Measurements from ENCODE around the gene CTDSPL. TPM values are rescaled to one million over a fixed set of nuclear protein-coding genes. Genes with fewer than 3 reads are reported as not detected.

CTDSPL gene
- polyA plus RNA-seq, 4 donors = 11.6 to 26.4 (median 14.5) TPM

DNA sequence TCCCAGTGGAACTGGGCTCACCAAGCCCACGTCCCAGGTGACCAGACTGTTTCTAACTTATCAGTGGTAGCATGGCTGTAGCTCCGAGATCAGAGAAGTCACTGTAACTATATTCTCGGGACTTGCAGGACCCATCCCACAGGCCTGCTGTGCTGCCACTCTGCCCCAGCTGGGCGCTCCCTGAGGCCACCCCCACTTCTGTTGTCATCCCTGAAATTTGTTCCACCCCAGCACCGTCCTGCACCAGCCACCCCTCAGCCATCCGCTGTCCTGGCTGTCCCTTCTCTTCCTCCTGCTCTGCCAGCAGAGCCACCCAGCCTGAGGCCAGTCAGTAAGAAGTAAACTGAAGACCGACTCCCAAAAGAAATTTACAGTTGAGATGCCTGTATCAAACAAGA, 95.9 kb downstream of the CTDSPL start:
- peaks cover 0 to 17% (median 0%) of the 10 kb centered on the region in 3 donors for H3K36me3 ChIP-seq (ENCODE audit: control insufficient read depth in 3 of 3, insufficient read depth in 2 of 3, low read depth in 1 of 3, low read length in 3 of 3)
- H3K4me1 ChIP-seq (ENCODE audit: control insufficient read depth in 3 of 3, insufficient read depth in 2 of 3, low read depth in 1 of 3, low read length in 2 of 3) = peaks cover 0 to 20% (median 11%) of the 10 kb centered on the region in 3 donors
- peak overlapping the region in 2 of 3 donors; percentile 28 to 31 for H3K27ac ChIP-seq (ENCODE audit: low read depth in 1 of 3, low read length in 2 of 3)
- H3K9me3 ChIP-seq (ENCODE audit: control insufficient read depth in 2 of 2, insufficient read depth in 1 of 2, low read depth in 1 of 2, low read length in 1 of 2) = no peaks in the 10 kb centered on the region
- DNase-seq (no peak), FAIRE-seq (no peak)
- 65 to 72% (median 71%) methylated on average over 7 of the region's 7 CpGs for WGBS, 3 donors
- no peaks in the 10 kb centered on the region for H3K27me3 ChIP-seq (ENCODE audit: control insufficient read depth in 3 of 3, insufficient read depth in 3 of 3, low read length in 3 of 3)
- no peak overlapping the region for H3K4me3 ChIP-seq (ENCODE audit: low read depth in 1 of 3, low read length in 3 of 3)

DNA sequence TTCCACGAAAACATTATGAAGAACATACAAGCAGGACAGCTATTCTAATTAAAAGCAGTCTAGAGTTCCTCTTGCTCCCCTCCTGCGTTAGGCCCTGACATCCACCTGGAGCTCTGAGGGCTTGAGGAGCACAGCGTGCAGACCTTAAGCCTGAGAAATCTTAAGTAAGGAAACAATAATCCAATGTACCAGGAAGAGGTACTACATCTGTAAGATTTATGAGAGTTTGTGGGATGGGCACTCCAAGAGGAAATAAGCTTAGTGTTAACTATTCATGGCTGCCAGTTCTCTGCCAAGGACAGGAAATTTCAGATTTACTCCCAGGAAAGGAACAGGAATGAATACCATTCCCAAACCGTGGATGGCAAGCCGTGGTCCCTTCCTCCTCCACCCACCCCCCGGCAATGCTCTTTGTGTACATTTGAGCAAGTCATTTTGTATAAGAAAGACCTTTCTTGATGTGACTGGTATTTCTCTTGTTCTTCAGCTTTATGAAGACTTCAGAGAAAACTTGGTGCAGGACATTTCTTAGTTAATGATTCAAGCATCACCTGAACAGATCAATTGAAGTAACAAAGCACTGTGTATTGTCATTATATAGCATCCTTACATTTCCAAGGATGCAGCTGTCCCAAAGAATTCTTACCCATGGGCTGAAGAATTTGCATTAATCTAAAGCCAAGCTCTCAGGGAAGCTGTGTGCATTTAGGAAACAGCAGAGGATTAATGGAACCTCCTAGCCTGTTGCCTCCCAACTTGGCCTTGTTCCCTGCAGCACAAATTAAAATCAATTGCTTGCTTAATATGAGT, 100.1 kb downstream of the CTDSPL start:
- H3K36me3 ChIP-seq (ENCODE audit: control insufficient read depth in 3 of 3, insufficient read depth in 2 of 3, low read depth in 1 of 3, low read length in 3 of 3) = peaks cover 0 to 9% (median 0%) of the 10 kb centered on the region in 3 donors
- no peak overlapping the region for H3K4me3 ChIP-seq (ENCODE audit: low read depth in 1 of 3, low read length in 3 of 3)
- 18 to 46% (median 30%) methylated on average over 6 of the region's 6 CpGs for WGBS, 3 donors
- FAIRE-seq (no peak), DNase-seq (peak; percentile 50 to 70)
- peaks cover 0 to 37% (median 14%) of the 10 kb centered on the region in 3 donors for H3K4me1 ChIP-seq (ENCODE audit: control insufficient read depth in 3 of 3, insufficient read depth in 2 of 3, low read depth in 1 of 3, low read length in 2 of 3)
- no peaks in the 10 kb centered on the region for H3K27me3 ChIP-seq (ENCODE audit: control insufficient read depth in 3 of 3, insufficient read depth in 3 of 3, low read length in 3 of 3)
- H3K27ac ChIP-seq (ENCODE audit: low read depth in 1 of 3, low read length in 2 of 3) = peak overlapping the region in 2 of 3 donors; percentile 11 to 91
- no peaks in the 10 kb centered on the region for H3K9me3 ChIP-seq (ENCODE audit: control insufficient read depth in 2 of 2, insufficient read depth in 1 of 2, low read depth in 1 of 2, low read length in 1 of 2)

DNA sequence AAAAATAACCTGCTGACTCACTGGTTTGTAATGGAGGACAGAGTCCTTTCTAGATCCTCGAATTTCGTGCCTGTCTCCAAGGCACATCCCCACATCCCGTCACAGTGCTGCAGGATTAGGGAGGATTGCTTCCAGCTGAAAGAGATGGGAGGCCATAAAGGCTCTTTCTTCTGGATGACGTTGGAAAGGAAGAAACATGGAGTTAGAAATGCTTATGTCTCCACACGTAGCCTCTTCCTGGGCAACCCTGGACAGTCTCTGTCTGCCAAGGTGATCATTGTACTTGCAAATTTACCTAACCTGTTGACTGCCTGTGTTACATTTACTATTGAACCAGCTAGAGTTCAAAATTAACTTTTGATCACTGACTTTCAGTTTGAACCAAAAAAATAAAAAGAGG, 101.3 kb downstream of the CTDSPL start:
- Histone ChIP-seq H3K9me3 (ENCODE audit: control insufficient read depth in 2 of 2, insufficient read depth in 1 of 2, low read depth in 1 of 2, low read length in 1 of 2) (no peaks in the 10 kb centered on the region), H3K27me3 (ENCODE audit: control insufficient read depth in 3 of 3, insufficient read depth in 3 of 3, low read length in 3 of 3) (no peaks in the 10 kb centered on the region), H3K4me1 (ENCODE audit: control insufficient read depth in 3 of 3, insufficient read depth in 2 of 3, low read depth in 1 of 3, low read length in 2 of 3) (peaks cover 0 to 37% (median 14%) of the 10 kb centered on the region in 3 donors), H3K36me3 (ENCODE audit: control insufficient read depth in 3 of 3, insufficient read depth in 2 of 3, low read depth in 1 of 3, low read length in 3 of 3) (peaks cover 0 to 7% (median 0%) of the 10 kb centered on the region in 3 donors), H3K4me3 (ENCODE audit: low read depth in 1 of 3, low read length in 3 of 3) (no peak overlapping the region), H3K27ac (ENCODE audit: low read depth in 1 of 3, low read length in 2 of 3) (peak overlapping the region in 1 of 3 donors; percentile 65)
- no peak for DNase-seq
- WGBS, 3 donors = 37 to 67% (median 55%) methylated on average over 5 of the region's 5 CpGs
- FAIRE-seq = no peak

DNA sequence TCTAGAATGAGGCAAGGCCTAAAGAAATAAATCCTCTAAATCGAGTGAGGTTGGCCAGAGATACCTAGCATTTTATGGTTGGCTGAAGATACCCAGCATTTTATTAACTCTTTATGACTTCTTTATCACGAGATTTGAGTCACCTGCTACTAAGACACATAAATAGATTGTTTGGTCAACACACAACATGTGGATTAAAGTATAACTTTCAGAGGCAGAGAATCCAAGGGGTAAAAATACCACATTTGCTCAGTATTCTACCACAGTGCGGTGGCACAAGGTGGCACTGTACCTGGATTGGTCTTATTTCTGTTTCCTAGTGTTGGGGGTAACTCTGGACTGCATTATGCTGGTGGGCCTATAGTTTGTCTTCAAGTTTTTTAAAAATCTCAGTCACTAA, 102.0 kb downstream of the CTDSPL start:
- H3K27ac ChIP-seq (ENCODE audit: low read depth in 1 of 3, low read length in 2 of 3) = peak overlapping the region in 1 of 3 donors; percentile 65
- 21 to 59% (median 43%) methylated on average over 3 of the region's 3 CpGs for WGBS, 3 donors
- no peaks in the 10 kb centered on the region for H3K27me3 ChIP-seq (ENCODE audit: control insufficient read depth in 3 of 3, insufficient read depth in 3 of 3, low read length in 3 of 3)
- DNase-seq (peak; percentile 60 to 62), FAIRE-seq (no peak)
- H3K4me3 ChIP-seq (ENCODE audit: low read depth in 1 of 3, low read length in 3 of 3) = no peak overlapping the region
- peaks cover 0 to 37% (median 14%) of the 10 kb centered on the region in 3 donors for H3K4me1 ChIP-seq (ENCODE audit: control insufficient read depth in 3 of 3, insufficient read depth in 2 of 3, low read depth in 1 of 3, low read length in 2 of 3)
- peaks cover 0 to 8% (median 0%) of the 10 kb centered on the region in 3 donors for H3K36me3 ChIP-seq (ENCODE audit: control insufficient read depth in 3 of 3, insufficient read depth in 2 of 3, low read depth in 1 of 3, low read length in 3 of 3)
- H3K9me3 ChIP-seq (ENCODE audit: control insufficient read depth in 2 of 2, insufficient read depth in 1 of 2, low read depth in 1 of 2, low read length in 1 of 2) = no peaks in the 10 kb centered on the region

DNA sequence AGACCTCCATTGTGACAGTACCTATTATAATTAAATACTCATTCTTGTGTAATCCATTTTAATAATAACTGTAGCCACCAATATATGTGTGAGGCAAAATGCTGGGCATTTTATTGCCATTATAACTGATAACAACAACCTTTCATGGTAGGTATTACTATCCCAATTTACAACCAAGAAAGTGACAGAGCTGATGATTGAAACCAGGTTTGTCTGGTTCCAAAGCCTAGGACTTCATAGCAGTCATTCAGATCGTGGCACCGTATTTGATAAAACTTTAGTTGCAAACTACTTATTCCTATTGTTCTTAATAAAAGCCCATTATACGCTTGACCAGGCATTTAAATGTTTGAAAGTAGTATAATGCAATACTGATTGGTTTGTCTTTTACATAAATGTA, 102.5 kb downstream of the CTDSPL start:
- H3K36me3 ChIP-seq (ENCODE audit: control insufficient read depth in 3 of 3, insufficient read depth in 2 of 3, low read depth in 1 of 3, low read length in 3 of 3) = peaks cover 0 to 9% (median 0%) of the 10 kb centered on the region in 3 donors
- H3K9me3 ChIP-seq (ENCODE audit: control insufficient read depth in 2 of 2, insufficient read depth in 1 of 2, low read depth in 1 of 2, low read length in 1 of 2) = no peaks in the 10 kb centered on the region
- FAIRE-seq (no peak), DNase-seq (peak; percentile 62 to 70)
- peak overlapping the region in 1 of 3 donors; percentile 65 for H3K27ac ChIP-seq (ENCODE audit: low read depth in 1 of 3, low read length in 2 of 3)
- H3K4me1 ChIP-seq (ENCODE audit: control insufficient read depth in 3 of 3, insufficient read depth in 2 of 3, low read depth in 1 of 3, low read length in 2 of 3) = peaks cover 0 to 37% (median 14%) of the 10 kb centered on the region in 3 donors
- 16 to 65% (median 38%) methylated on average over 3 of the region's 3 CpGs for WGBS, 3 donors
- no peaks in the 10 kb centered on the region for H3K27me3 ChIP-seq (ENCODE audit: control insufficient read depth in 3 of 3, insufficient read depth in 3 of 3, low read length in 3 of 3)
- H3K4me3 ChIP-seq (ENCODE audit: low read depth in 1 of 3, low read length in 3 of 3) = peak overlapping the region in 1 of 3 donors; percentile 2

DNA sequence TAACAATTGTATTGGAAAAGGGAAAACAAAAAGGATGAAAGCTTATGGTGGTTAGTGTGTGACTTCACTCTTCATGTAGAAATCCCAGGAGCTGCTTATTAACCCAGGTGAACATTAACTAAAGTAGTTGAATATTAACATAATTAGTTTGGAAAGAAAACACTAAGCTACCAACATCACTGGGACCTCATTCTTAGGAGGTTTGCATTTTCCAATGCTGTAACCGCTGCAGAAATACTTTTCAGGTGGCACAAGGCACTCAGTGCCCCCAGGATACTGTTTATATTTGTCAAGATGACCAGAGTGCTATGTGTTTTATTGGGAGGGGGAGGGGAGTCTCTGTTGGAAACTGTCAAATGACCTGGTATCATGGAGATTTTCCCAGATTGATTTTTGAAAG, 103.0 kb downstream of the CTDSPL start:
- no peak for FAIRE-seq
- Histone ChIP-seq H3K4me3 (ENCODE audit: low read depth in 1 of 3, low read length in 3 of 3) (peak overlapping the region in 1 of 3 donors; percentile 2), H3K27ac (ENCODE audit: low read depth in 1 of 3, low read length in 2 of 3) (peak overlapping the region in 2 of 3 donors; percentile 42 to 65), H3K4me1 (ENCODE audit: control insufficient read depth in 3 of 3, insufficient read depth in 2 of 3, low read depth in 1 of 3, low read length in 2 of 3) (peaks cover 0 to 37% (median 14%) of the 10 kb centered on the region in 3 donors), H3K9me3 (ENCODE audit: control insufficient read depth in 2 of 2, insufficient read depth in 1 of 2, low read depth in 1 of 2, low read length in 1 of 2) (no peaks in the 10 kb centered on the region), H3K36me3 (ENCODE audit: control insufficient read depth in 3 of 3, insufficient read depth in 2 of 3, low read depth in 1 of 3, low read length in 3 of 3) (peaks cover 0 to 15% (median 0%) of the 10 kb centered on the region in 3 donors), H3K27me3 (ENCODE audit: control insufficient read depth in 3 of 3, insufficient read depth in 3 of 3, low read length in 3 of 3) (no peaks in the 10 kb centered on the region)
- DNase-seq = peak; percentile 75 to 80
- 9 to 61% (median 33%) methylated on average over 1 of the region's 1 CpG for WGBS, 3 donors

DNA sequence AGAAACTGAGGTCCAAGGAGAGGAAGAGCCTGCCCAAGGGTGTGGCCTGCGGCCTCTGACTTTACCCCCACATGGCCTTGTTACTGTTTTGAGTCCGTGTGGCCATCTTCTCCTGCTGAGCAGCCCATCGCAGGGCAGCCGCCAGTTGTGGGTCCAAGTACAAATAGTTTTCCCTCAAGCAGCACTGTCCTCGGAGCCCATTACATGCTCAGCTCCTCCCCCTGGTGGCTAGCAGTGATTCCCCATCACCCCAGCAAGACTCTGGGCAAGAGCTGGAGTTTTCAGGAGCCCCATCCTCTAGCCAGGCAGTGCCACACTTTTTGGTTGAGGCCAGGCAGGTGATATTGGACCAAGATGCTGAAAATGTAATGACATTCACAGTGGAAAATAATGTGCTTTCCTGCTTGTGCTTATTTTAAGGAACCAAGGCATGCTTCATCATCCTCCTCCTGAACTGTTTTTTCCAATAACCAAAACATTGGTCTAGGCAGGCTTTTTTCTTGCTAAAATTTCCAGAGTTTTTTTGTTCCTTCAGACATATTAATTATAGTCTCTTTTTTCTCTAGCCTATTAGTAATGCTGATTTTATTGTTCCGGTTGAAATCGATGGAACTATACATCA, 105.7 kb downstream of the CTDSPL start:
- FAIRE-seq = no peak
- 35 to 52% (median 40%) methylated on average over 7 of the region's 7 CpGs for WGBS, 3 donors

DNA sequence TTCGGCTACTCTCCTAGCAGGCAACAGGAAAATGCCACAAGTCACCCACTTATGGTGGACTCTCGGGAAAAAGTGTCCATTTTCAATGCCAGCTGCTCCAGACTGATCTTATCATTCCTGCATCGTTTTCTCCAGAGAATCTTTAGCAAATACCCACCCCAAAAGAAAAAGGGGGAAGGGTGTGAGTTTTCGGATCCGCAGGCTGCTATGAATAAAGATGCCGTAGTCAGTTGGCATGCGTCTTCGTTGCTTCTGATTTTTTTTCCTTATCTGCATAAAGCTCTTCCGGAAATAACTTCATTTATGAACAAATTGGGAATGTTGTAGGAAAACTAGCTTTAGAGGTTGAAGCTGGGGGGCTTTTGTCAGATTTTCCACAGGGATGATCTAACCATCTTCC, 106.5 kb downstream of the CTDSPL start:
- Histone ChIP-seq H3K4me3 (ENCODE audit: low read depth in 1 of 3, low read length in 3 of 3) (no peak overlapping the region), H3K9me3 (ENCODE audit: control insufficient read depth in 2 of 2, insufficient read depth in 1 of 2, low read depth in 1 of 2, low read length in 1 of 2) (no peaks in the 10 kb centered on the region), H3K36me3 (ENCODE audit: control insufficient read depth in 3 of 3, insufficient read depth in 2 of 3, low read depth in 1 of 3, low read length in 3 of 3) (peaks cover 0 to 36% (median 0%) of the 10 kb centered on the region in 3 donors), H3K27me3 (ENCODE audit: control insufficient read depth in 3 of 3, insufficient read depth in 3 of 3, low read length in 3 of 3) (no peaks in the 10 kb centered on the region), H3K27ac (ENCODE audit: low read depth in 1 of 3, low read length in 2 of 3) (no peak overlapping the region), H3K4me1 (ENCODE audit: control insufficient read depth in 3 of 3, insufficient read depth in 2 of 3, low read depth in 1 of 3, low read length in 2 of 3) (peaks cover 0 to 22% (median 5%) of the 10 kb centered on the region in 3 donors)
- WGBS, 3 donors = 89 to 92% (median 90%) methylated on average over 9 of the region's 9 CpGs
- DNase-seq = no peak
- no peak for FAIRE-seq

More for the DNA sequence above, 105.7 kb downstream of the CTDSPL start:
- Histone ChIP-seq H3K4me1 (ENCODE audit: control insufficient read depth in 3 of 3, insufficient read depth in 2 of 3, low read depth in 1 of 3, low read length in 2 of 3) (peaks cover 0 to 26% (median 5%) of the 10 kb centered on the region in 3 donors), H3K27ac (ENCODE audit: low read depth in 1 of 3, low read length in 2 of 3) (no peak overlapping the region), H3K4me3 (ENCODE audit: low read depth in 1 of 3, low read length in 3 of 3) (no peak overlapping the region), H3K27me3 (ENCODE audit: control insufficient read depth in 3 of 3, insufficient read depth in 3 of 3, low read length in 3 of 3) (no peaks in the 10 kb centered on the region), H3K9me3 (ENCODE audit: control insufficient read depth in 2 of 2, insufficient read depth in 1 of 2, low read depth in 1 of 2, low read length in 1 of 2) (no peaks in the 10 kb centered on the region), H3K36me3 (ENCODE audit: control insufficient read depth in 3 of 3, insufficient read depth in 2 of 3, low read depth in 1 of 3, low read length in 3 of 3) (peaks cover 0 to 31% (median 0%) of the 10 kb centered on the region in 3 donors)
- peak; percentile 76 to 79 for DNase-seq

Measured in small intestine (tissue), 7 donors.